Stimulated activated CD8-positive, alpha-beta memory T cell treated with anti-CD3 and anti-CD28 coated beads, Interleukin-15, amount 100 ng/mL, for 24 hours (primary cell): ENCODE data around the gene FAM13A.
"Not testable (repeated sequence)": the region's sequence is repeated elsewhere in the genome, so short reads cannot be mapped to it uniquely, and the experiment has no call there.

ENCODE experiments used
- DNase-seq: peaks from one replicate; pipeline ENCODE4 v3.0.0-alpha.2; 2020; ENCODE audit warnings: low read depth

FAM13A gene

GRCh38 chr4:88958080-88958479 is 98.9 kb downstream of the FAM13A start:
- no peak for DNase-seq

- no peak for DNase-seq
These were observed 99.4 kb downstream of the FAM13A start for GRCh38 chr4:88957570-88957969.

- DNase-seq: no peak
These were observed 101.2 kb downstream of the FAM13A start for GRCh38 chr4:88955580-88956380.

- DNase-seq: no peak
These were observed 103.6 kb downstream of the FAM13A start for GRCh38 chr4:88953400-88953799.

GRCh38 chr4:88952081-88952480 is 104.9 kb downstream of the FAM13A start:
- no peak for DNase-seq

GRCh38 chr4:88949605-88950004 is 107.4 kb downstream of the FAM13A start:
- DNase-seq: no peak

- DNase-seq: no peak
These were observed 116.5 kb downstream of the FAM13A start for GRCh38 chr4:88940506-88940905.

- DNase-seq: no peak
These were observed 117.3 kb downstream of the FAM13A start for GRCh38 chr4:88939697-88940096.

GRCh38 chr4:88938138-88938537 is 118.8 kb downstream of the FAM13A start:
- no peak for DNase-seq

GRCh38 chr4:88937081-88937480 is 119.9 kb downstream of the FAM13A start:
- DNase-seq: no peak

GRCh38 chr4:88933414-88934160 is 123.4 kb downstream of the FAM13A start:
- DNase-seq: no peak

- no peak for DNase-seq
These were observed 128.1 kb downstream of the FAM13A start for GRCh38 chr4:88928852-88929251.

- no peak for DNase-seq
These were observed 129.6 kb downstream of the FAM13A start for GRCh38 chr4:88927420-88927819.

GRCh38 chr4:88919056-88919455 is 137.9 kb downstream of the FAM13A start:
- DNase-seq: no peak

- DNase-seq: not testable (repeated sequence)
These were observed 143.8 kb downstream of the FAM13A start for GRCh38 chr4:88913181-88913580.

GRCh38 chr4:88911246-88912212 is 145.5 kb downstream of the FAM13A start:
- no peak for DNase-seq

GRCh38 chr4:88910101-88910500 is 146.9 kb downstream of the FAM13A start:
- DNase-seq: no peak

- no peak for DNase-seq
These were observed 148.5 kb downstream of the FAM13A start for GRCh38 chr4:88908521-88908920.

- DNase-seq: no peak
These were observed 149.0 kb downstream of the FAM13A start for GRCh38 chr4:88908003-88908402.

- no peak for DNase-seq
These were observed 149.5 kb downstream of the FAM13A start for GRCh38 chr4:88907478-88907877.

GRCh38 chr4:88904240-88904639 is 152.7 kb downstream of the FAM13A start:
- not testable (repeated sequence) for DNase-seq

- no peak for DNase-seq
These were observed 156.6 kb downstream of the FAM13A start for GRCh38 chr4:88900432-88900831.
